Activated CD8-positive, alpha-beta T cell treated with anti-CD3 and anti-CD28 coated beads for 36 hours (primary cell): ENCODE results near the gene PML. TPM values are rescaled to one million over a fixed set of nuclear protein-coding genes. Genes with fewer than 3 reads are reported as not detected.

Experiments
- ATAC-seq: fragments of 200-7000 bp; cut with Tn5 transposase; one replicate; pipeline ENCODE4 v1.10.0; 2021; ENCODE audit warnings: mild to moderate bottlenecking, moderate library complexity
- CTCF ChIA-PET: fragments of 350-600 bp; sonication (Branson Sonifier 250); formaldehyde crosslinking; loops from one replicate; lab custom pipeline; 2021; ENCODE audit warnings: antibody characterized with exemption; lab: Charles Lee
- POLR2A ChIA-PET: fragments of 350-600 bp; sonication (Branson Sonifier 250); formaldehyde crosslinking; loops from one replicate; lab custom pipeline; 2021; ENCODE audit warnings: antibody characterized with exemption; lab: Charles Lee
- DNase-seq: peaks from one replicate; pipeline ENCODE4 v3.0.0-alpha.2; 2020
- H3K27ac Mint-ChIP-seq: one replicate; pipeline ENCODE4 v1.8.0; 2021; ENCODE audit warnings: mild to moderate bottlenecking, mixed read lengths
- H3K27me3 Mint-ChIP-seq: one replicate; pipeline ENCODE4 v1.8.0; 2021; ENCODE audit warnings: mixed read lengths
- H3K36me3 Mint-ChIP-seq: one replicate; pipeline ENCODE4 v1.8.0; 2021; ENCODE audit warnings: low read depth, mixed read lengths
- H3K4me1 Mint-ChIP-seq: one replicate; pipeline ENCODE4 v1.8.0; 2021; ENCODE audit warnings: low read depth, mixed read lengths
- H3K4me3 Mint-ChIP-seq: one replicate; pipeline ENCODE4 v1.8.0; 2021; ENCODE audit warnings: mild to moderate bottlenecking, moderate library complexity, mixed read lengths
- H3K9me3 Mint-ChIP-seq: one replicate; pipeline ENCODE4 v1.8.0; 2021; ENCODE audit warnings: mixed read lengths
- CTCF ChIP-seq: fragments of 200-600 bp; IDR thresholded peaks from one replicate; pipeline ENCODE4 v1.8.0; 2022; ENCODE audit warnings: antibody characterized with exemption, mild to moderate bottlenecking
- intact Hi-C: fragments of 100-400 bp; cut with micrococcal nuclease; formaldehyde crosslinking; loops from one replicate; pipeline ENCODE4 v1.10.0; 2022
- total RNA-seq, 2 experiments: library from RNA; stranded (reverse); gene quantifications; one replicate each; pipeline ENCODE4 v1.2.3, GENCODE V29; 2021

PML gene
- total RNA-seq, 2 experiments from 2014 or later, result 48.8 to 49.6 TPM

GRCh38 chr15:73979636-73980035 lies 14.9 kb upstream of the PML start:
- Mint-ChIP-seq H3K9me3 (no peaks in the 10 kb centered on the region), H3K27me3 (peaks cover 13% of the 10 kb centered on the region), H3K4me3 (no peak overlapping the region), H3K4me1 (peaks cover 41% of the 10 kb centered on the region), H3K27ac (no peak overlapping the region), H3K36me3 (peaks cover 5% of the 10 kb centered on the region)
- DNase-seq (no peak), ATAC-seq (no peak)
- ChIA-PET CTCF (interaction anchor here (1.2 kb wide), 1 partner anchor 70 kb away, joined by 3 read pairs; no protein-coding TSS in a partner anchor), POLR2A (interaction anchor here (1.5 to 1.7 kb wide), 2 partner anchors 15 to 27 kb away, joined by 5 to 7 read pairs; partner anchors contain the start of gene PML)
- no peak for TF ChIP-seq CTCF
- intact Hi-C loops, result loop anchor here (10.0 kb wide), 1 partner anchor 335 kb away; no protein-coding TSS in a partner anchor

GRCh38 chr15:73981761-73982221 lies 12.7 kb upstream of the PML start:
- Mint-ChIP-seq H3K9me3 (no peaks in the 10 kb centered on the region), H3K4me1 (peaks cover 29% of the 10 kb centered on the region), H3K4me3 (no peak overlapping the region), H3K27ac (peak overlapping the region; percentile 87), H3K36me3 (peaks cover 8% of the 10 kb centered on the region), H3K27me3 (no peaks in the 10 kb centered on the region)
- ChIA-PET POLR2A (interaction anchor here (1.4 to 2.2 kb wide), 2 partner anchors 9 to 12 kb away, joined by 4 to 11 read pairs; partner anchors contain the start of gene PML), CTCF (interaction anchor here (1.2 to 2.3 kb wide), 6 partner anchors 9 to 66 kb away, joined by 3 to 6 read pairs (median 4); no protein-coding TSS in a partner anchor)
- intact Hi-C loops, result no loop called here
- ATAC-seq (peak; percentile 14), DNase-seq (no peak)
- no peak for TF ChIP-seq CTCF

- ChIA-PET CTCF (interaction anchor here (1.2 to 2.3 kb wide), 7 partner anchors 9 to 66 kb away, joined by 3 to 11 read pairs (median 5); no protein-coding TSS in a partner anchor), POLR2A (interaction anchor here (1.2 to 2.2 kb wide), 3 partner anchors 9 to 13 kb away, joined by 3 to 11 read pairs (median 4); partner anchors contain the start of gene PML)
- peak overlapping the region; percentile 87 for H3K27ac Mint-ChIP-seq
- H3K4me1 Mint-ChIP-seq, result peaks cover 29% of the 10 kb centered on the region
- H3K27me3 Mint-ChIP-seq, result no peaks in the 10 kb centered on the region
- DNase-seq (peak; percentile 70), ATAC-seq (peak; percentile 88)
- intact Hi-C loops, result no loop called here
- TF ChIP-seq CTCF, result no peak
- H3K9me3 Mint-ChIP-seq, result no peaks in the 10 kb centered on the region
- peaks cover 8% of the 10 kb centered on the region for H3K36me3 Mint-ChIP-seq
- H3K4me3 Mint-ChIP-seq, result no peak overlapping the region
Observed at GRCh38 chr15:73982222-73982962, 12.1 kb upstream of the PML start.

GRCh38 chr15:73983211-73983727 lies 11.2 kb upstream of the PML start:
- POLR2A ChIA-PET, result interaction anchor here (1.2 to 2.2 kb wide), 2 partner anchors 10 to 14 kb away, joined by 3 to 11 read pairs; partner anchors contain the start of gene PML

More at GRCh38 chr15:73983211-73983727, 11.2 kb upstream of the PML start:
- Mint-ChIP-seq H3K27ac (no peak overlapping the region), H3K4me1 (peaks cover 29% of the 10 kb centered on the region), H3K36me3 (peaks cover 8% of the 10 kb centered on the region), H3K4me3 (no peak overlapping the region), H3K9me3 (no peaks in the 10 kb centered on the region), H3K27me3 (no peaks in the 10 kb centered on the region)
- ATAC-seq (no peak), DNase-seq (no peak)
- intact Hi-C loops, result no loop called here
- CTCF ChIA-PET, result interaction anchor here (1.4 kb wide), 1 partner anchor 10 kb away, joined by 11 read pairs; no protein-coding TSS in a partner anchor
- no peak for TF ChIP-seq CTCF
